Endothelial cell of umbilical vein (primary cell): Measurements from ENCODE around the gene ROCK2. TPM values are rescaled to one million over a fixed set of nuclear protein-coding genes. Genes with fewer than 3 reads are reported as not detected.

Source experiments
- BruUV-seq: library from RNA; stranded (reverse); fragments of 400-500 nt; replicated peaks from 2 replicates; lab custom pipeline; 2021; lab: Mats Ljungman, UMichigan
- CTCF ChIA-PET: fragments of 300-600, 350-600 bp; sonication (Branson Sonifier 250); formaldehyde crosslinking; loops from one replicate; lab custom pipeline; 2021; ENCODE audit warnings: antibody characterized with exemption, inconsistent platforms; lab: Charles Lee
- POLR2A ChIA-PET: fragments of 300-600, 350-600 bp; sonication (Branson Sonifier 250); formaldehyde crosslinking; loops from one replicate; lab custom pipeline; 2021; ENCODE audit warnings: antibody characterized with exemption, inconsistent platforms; lab: Charles Lee
- DNase-seq: peaks from one replicate; pipeline ENCODE4 v3.0.0-alpha.2; 2011; ENCODE audit warnings: low read depth, low spot score
- FAIRE-seq: peaks from 2 replicates; lab custom pipeline; 2011; peaks lifted over from hg19 to GRCh38; lab: Jason Lieb, UNC
- H2AFZ ChIP-seq: 2 replicates; pipeline ENCODE4 v1.6.0; 2012; ENCODE audit warnings: low read depth, low read length, control low read depth, inconsistent platforms
- H3K27ac ChIP-seq: 2 replicates; pipeline ENCODE4 v1.5.1; 2011; ENCODE audit warnings: low read depth, mild to moderate bottlenecking, control low read depth, low read length, moderate library complexity; ENCODE audit not compliant: insufficient read depth
- H3K27me3 ChIP-seq, 2 experiments: 2 replicates each; pipeline versions ENCODE4 v1.6.0 to v1.6.1; 2011; ENCODE audit warnings: low read length in 2 of 2, mixed read lengths in 1 of 2; ENCODE audit not compliant: control insufficient read depth in 2 of 2, insufficient read depth in 2 of 2
- H3K36me3 ChIP-seq, 2 experiments: 2 replicates in 1 of 2; 3 replicates in 1 of 2; pipeline ENCODE4 v1.5.1; 2011; ENCODE audit warnings: low read length in 2 of 2, mild to moderate bottlenecking in 1 of 2, moderate library complexity in 1 of 2; ENCODE audit not compliant: control insufficient read depth in 2 of 2, insufficient read depth in 2 of 2; ENCODE audit errors: extremely low read depth in 1 of 2
- H3K4me1 ChIP-seq: 3 replicates; pipeline ENCODE4 v1.5.1; 2011; ENCODE audit warnings: mild to moderate bottlenecking, low read length; ENCODE audit not compliant: control insufficient read depth, insufficient read depth; ENCODE audit errors: extremely low read depth
- H3K4me2 ChIP-seq: 2 replicates; pipeline ENCODE4 v1.6.1; 2011; ENCODE audit warnings: low read length, control low read depth, mixed read lengths; ENCODE audit not compliant: insufficient read depth
- H3K4me3 ChIP-seq, 3 experiments: fragments of 200-600 bp in 1 of 3; sonication (generic), shearing (Covaris generic) in 1 of 3; replicated peaks in 1 of 3; 2 replicates each; pipeline ENCODE4 v1.5.1; 2011 to 2016; ENCODE audit warnings: control low read depth in 3 of 3, low read length in 3 of 3, mild to moderate bottlenecking in 2 of 3, inconsistent platforms in 1 of 3, low read depth in 1 of 3, moderate library complexity in 1 of 3; ENCODE audit not compliant: insufficient read depth in 1 of 3
- H3K79me2 ChIP-seq: 2 replicates; pipeline ENCODE4 v1.6.0; 2012; ENCODE audit warnings: low read length, inconsistent platforms; ENCODE audit not compliant: control insufficient read depth, insufficient read depth
- H3K9ac ChIP-seq: replicated peaks from 2 replicates; pipeline ENCODE3; 2011; ENCODE audit warnings: low read length, control low read depth; ENCODE audit not compliant: insufficient read depth; ENCODE audit errors: extremely low read depth
- H3K9me1 ChIP-seq: replicated peaks from 3 replicates; pipeline ENCODE4 v1.6.0; 2011; ENCODE audit warnings: mild to moderate bottlenecking, low read length; ENCODE audit not compliant: control insufficient read depth, insufficient read depth; ENCODE audit errors: extremely low read depth
- H3K9me3 ChIP-seq: replicated peaks from 2 replicates; pipeline ENCODE4 v1.5.1; 2012; ENCODE audit warnings: low read length, inconsistent platforms; ENCODE audit not compliant: control insufficient read depth, insufficient read depth
- H4K20me1 ChIP-seq: replicated peaks from 2 replicates; pipeline ENCODE3; 2011; ENCODE audit warnings: mild to moderate bottlenecking, low read length; ENCODE audit not compliant: control insufficient read depth, insufficient read depth; ENCODE audit errors: extremely low read depth
- EZH2 ChIP-seq: IDR thresholded peaks from 2 replicates; pipeline ENCODE4 v1.6.1; 2012; ENCODE audit warnings: borderline replicate concordance, low read depth, mild to moderate bottlenecking, moderate library complexity, low read length, inconsistent platforms; ENCODE audit not compliant: severe bottlenecking
- FOS ChIP-seq: IDR thresholded peaks from 2 replicates; pipeline ENCODE4 v1.6.1; 2011; ENCODE audit warnings: mild to moderate bottlenecking, low read length, moderate library complexity, borderline replicate concordance; ENCODE audit not compliant: insufficient read depth
- GATA2 ChIP-seq: IDR thresholded peaks from 2 replicates; pipeline ENCODE4 v1.7.0; 2011; ENCODE audit warnings: low read depth, mild to moderate bottlenecking, moderate library complexity, mixed read lengths, low read length; ENCODE audit not compliant: insufficient read length, insufficient read depth
- JUN ChIP-seq: IDR thresholded peaks from 2 replicates; pipeline ENCODE4 v1.6.1; 2011; ENCODE audit warnings: borderline replicate concordance, low read depth; ENCODE audit not compliant: insufficient read length, insufficient read depth
- MYC ChIP-seq: IDR thresholded peaks from one replicate; pipeline ENCODE4 v1.6.1; 2011; ENCODE audit warnings: mild to moderate bottlenecking, low read depth, low read length
- POLR2A ChIP-seq: IDR thresholded peaks from 2 replicates; pipeline ENCODE4 v1.6.1; 2012; ENCODE audit warnings: low read depth, mild to moderate bottlenecking, control low read depth, low read length
- POLR2AphosphoS5 ChIP-seq: IDR thresholded peaks from 2 replicates; pipeline ENCODE4 v1.6.1; 2012; ENCODE audit warnings: low read depth, mild to moderate bottlenecking, control low read depth, low read length, moderate library complexity; ENCODE audit not compliant: insufficient read depth
- dilution Hi-C: fragments of 300-500 bp; cut with MboI; formaldehyde crosslinking; loops from one replicate; pipeline ENCODE4 v1.15.0; 2019; ENCODE audit warnings: low sequenced_read_pairs; ENCODE audit not compliant: extremely low pct_ligation_motif_present
- intact Hi-C: fragments of 100-400 bp; cut with micrococcal nuclease; formaldehyde crosslinking; loops from one replicate; pipeline ENCODE4 v1.10.0; 2022
- polyA plus RNA-seq, 4 experiments: library from polyadenylated mRNA; depleted of rRNA in 3 of 4; stranded (reverse) in 3 of 4; unstranded in 1 of 4; fragments of >200 nt; gene quantifications; 2 replicates each; pipeline versions ENCODE4 v1.2.1 to v1.2.3, GENCODE V29; 2011 to 2012; ENCODE audit warnings: missing spikeins in 1 of 4
- total RNA-seq: library from RNA; stranded (reverse); gene quantifications from 2 replicates; pipeline ENCODE4 v1.2.3, GENCODE V29; 2021
- TF ChIP-seq, protein P1 (sequence below): IDR thresholded peaks from 2 replicates; pipeline ENCODE4 v1.6.1; 2011; ENCODE audit not compliant: insufficient read depth, insufficient read length
- TF ChIP-seq, protein P2 (sequence below), 2 donors: IDR thresholded peaks; 1 replicate in 1 of 2; 2 replicates in 1 of 2; pipeline ENCODE4 v1.5.1; 2011; ENCODE audit warnings: low read length in 2 of 2, mild to moderate bottlenecking in 2 of 2, moderate library complexity in 2 of 2, control low read depth in 1 of 2, inconsistent platforms in 1 of 2, low read depth in 1 of 2; ENCODE audit not compliant: insufficient read depth in 1 of 2; ENCODE audit errors: extremely low read depth in 1 of 2

Gene ROCK2
- total and polyA plus RNA-seq, 2 donors (not counting 3 experiments of a cell fraction or from before 2014, with no cell fraction given): 5.2 to 56.5 TPM

DNA sequence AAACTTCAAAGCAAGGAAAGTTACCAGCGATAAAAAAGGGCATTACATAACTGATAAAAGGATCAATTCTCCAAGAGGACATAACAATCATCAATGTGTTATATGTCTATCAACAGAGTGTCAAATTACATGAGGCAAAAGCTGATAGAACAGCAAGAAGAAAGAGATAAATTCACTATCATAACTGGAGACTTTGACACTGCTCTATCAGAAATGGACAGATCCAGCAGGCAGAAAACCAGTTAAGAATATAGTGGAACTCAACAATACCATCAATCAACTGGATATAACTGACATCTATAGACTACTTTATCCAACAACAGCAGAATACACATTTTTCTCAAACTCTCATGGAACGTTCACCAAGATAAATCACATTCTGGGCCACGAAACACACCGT is 65.0 kb downstream of the ROCK2 start:
- Histone ChIP-seq H3K27ac (no peak overlapping the region), H3K27me3 (no peaks in the 10 kb centered on the region), H2AFZ (no peak overlapping the region), H3K36me3 (no peaks in the 10 kb centered on the region), H3K4me1 (peaks cover 12% of the 10 kb centered on the region), H3K79me2 (peaks cover 53% of the 10 kb centered on the region), H3K9me3 (no peaks in the 10 kb centered on the region), H3K9ac (no peak overlapping the region), H3K9me1 (peaks cover 2% of the 10 kb centered on the region), H4K20me1 (no peaks in the 10 kb centered on the region), H3K4me3 (no peak overlapping the region), H3K4me2 (no peak overlapping the region)
- FAIRE-seq (no peak), DNase-seq (no peak)
- POLR2A ChIA-PET: no interaction called here
- no TSS peak for BruUV-seq
- dilution Hi-C loops (no loop called here), intact Hi-C loops (no loop called here)
- CTCF ChIA-PET: interaction anchor here (0.8 to 1.2 kb wide), 2 partner anchors 8 to 132 kb away, joined by 3 to 4 read pairs; no protein-coding TSS in a partner anchor
- TF ChIP-seq JUN: no peak
- no peak for TF ChIP-seq POLR2A
- TF ChIP-seq, protein P1, sequence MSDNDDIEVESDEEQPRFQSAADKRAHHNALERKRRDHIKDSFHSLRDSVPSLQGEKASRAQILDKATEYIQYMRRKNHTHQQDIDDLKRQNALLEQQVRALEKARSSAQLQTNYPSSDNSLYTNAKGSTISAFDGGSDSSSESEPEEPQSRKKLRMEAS: no peak
- TF ChIP-seq GATA2: no peak
- TF ChIP-seq POLR2AphosphoS5: no peak
- TF ChIP-seq FOS: no peak
- TF ChIP-seq, protein P2, sequence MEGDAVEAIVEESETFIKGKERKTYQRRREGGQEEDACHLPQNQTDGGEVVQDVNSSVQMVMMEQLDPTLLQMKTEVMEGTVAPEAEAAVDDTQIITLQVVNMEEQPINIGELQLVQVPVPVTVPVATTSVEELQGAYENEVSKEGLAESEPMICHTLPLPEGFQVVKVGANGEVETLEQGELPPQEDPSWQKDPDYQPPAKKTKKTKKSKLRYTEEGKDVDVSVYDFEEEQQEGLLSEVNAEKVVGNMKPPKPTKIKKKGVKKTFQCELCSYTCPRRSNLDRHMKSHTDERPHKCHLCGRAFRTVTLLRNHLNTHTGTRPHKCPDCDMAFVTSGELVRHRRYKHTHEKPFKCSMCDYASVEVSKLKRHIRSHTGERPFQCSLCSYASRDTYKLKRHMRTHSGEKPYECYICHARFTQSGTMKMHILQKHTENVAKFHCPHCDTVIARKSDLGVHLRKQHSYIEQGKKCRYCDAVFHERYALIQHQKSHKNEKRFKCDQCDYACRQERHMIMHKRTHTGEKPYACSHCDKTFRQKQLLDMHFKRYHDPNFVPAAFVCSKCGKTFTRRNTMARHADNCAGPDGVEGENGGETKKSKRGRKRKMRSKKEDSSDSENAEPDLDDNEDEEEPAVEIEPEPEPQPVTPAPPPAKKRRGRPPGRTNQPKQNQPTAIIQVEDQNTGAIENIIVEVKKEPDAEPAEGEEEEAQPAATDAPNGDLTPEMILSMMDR (IDR thresholded peaks at IDR 0.05; ENCODE audit: extremely low read depth in 1 of 2, insufficient read depth in 1 of 2, low read depth in 1 of 2, low read length in 2 of 2): no peak
- no peak for TF ChIP-seq MYC
- no peak for TF ChIP-seq EZH2
